Activated effector memory CD4-positive, alpha-beta T cell treated with Interleukin-2 at 50 U/mL for 16 hours (primary cell): Measurements from ENCODE around the gene APLP1.
A peak's percentile ranks its signal among the peaks of the same experiment; 100 is the strongest.
"Not testable (repeated sequence)": the region's sequence is repeated elsewhere in the genome, so short reads cannot be mapped to it uniquely, and the experiment has no call there.

ENCODE experiments used
- DNase-seq: peaks from one replicate; pipeline ENCODE4 v3.0.0-alpha.2; 2020

Gene APLP1

DNA sequence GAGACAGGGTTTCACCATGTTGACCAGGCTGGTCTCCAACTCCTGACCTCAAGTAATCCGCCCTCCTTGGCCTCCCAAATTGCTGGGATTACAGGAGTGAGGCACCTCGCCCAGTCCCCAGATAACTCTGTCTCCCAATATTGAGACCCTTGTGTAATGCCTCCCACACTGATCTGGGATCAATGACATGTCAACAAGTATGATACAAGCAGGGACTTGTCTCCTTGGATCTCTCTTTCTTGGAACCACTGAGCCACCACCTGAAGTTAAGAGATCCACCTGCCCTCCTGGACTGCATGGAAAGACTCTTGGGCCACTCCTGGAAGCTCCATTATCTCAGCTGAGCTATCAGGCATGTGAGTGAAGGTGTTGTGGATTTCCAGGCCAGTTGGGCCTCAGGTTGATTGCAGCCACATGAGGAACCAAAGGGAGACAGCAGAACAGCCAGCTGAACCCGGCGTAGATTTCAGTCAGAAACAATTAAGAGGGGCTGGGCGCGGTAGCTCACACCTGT is 16.9 kb downstream of the APLP1 start:
- DNase-seq: no peak

DNA sequence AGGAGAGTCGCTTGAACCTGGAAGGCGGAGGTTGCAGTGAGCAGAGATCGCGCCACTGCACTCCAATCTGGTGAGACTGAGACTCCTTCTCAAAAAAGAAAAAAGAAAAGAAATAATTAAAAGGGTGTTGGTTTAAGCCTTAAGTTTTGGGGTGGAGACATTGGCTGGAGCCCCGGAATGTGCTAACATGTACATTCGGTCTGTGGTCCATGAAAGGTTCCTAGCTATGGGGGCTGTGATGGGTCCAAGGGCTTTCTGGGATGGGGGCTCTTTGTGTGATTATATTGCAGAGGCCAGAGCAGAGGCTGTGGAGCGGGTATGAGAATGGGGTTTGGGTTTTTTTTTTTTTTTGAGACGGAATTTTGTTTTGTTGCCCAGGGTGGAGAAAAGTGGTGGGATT is 17.5 kb downstream of the APLP1 start:
- no peak for DNase-seq

DNA sequence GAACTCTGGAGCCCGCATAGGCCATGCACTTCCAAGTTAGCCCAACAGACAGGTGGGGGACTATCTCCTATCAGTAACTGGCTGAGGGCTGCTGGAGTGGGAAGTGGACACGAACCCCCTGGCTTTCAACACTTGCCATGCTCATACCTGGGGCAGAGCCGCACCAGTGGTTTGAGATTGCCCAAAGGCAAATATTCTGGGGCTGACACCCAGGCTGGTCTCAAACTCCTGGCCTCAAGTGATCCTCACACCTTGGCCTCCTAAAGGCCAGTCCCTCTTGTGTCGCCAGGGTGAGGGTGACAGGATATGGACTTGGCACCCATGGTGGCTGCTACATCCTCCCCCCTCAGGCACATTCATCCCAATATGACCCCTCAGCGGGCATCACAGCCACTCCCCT is 18.8 kb downstream of the APLP1 start:
- no peak for DNase-seq

DNA sequence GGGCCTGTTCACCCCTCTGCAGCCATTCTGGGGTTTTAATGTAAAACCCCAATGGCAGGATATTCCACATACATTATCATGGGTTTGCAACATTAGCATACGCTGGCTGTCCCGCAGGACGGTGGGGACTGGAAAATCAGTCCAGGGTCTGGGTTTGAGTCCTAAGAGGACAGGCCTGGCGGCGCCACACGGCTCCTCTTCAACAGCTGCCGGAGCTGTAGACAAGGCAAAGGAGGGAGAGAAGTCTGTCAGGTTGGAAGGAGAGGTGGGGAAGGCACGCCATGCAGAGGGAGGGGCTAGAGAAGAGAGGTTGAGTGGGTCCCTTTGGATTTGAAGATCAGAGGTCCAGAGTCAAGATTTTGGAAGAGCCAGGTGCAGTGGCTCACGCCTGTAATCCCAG is 20.0 kb downstream of the APLP1 start:
- DNase-seq: no peak

DNA sequence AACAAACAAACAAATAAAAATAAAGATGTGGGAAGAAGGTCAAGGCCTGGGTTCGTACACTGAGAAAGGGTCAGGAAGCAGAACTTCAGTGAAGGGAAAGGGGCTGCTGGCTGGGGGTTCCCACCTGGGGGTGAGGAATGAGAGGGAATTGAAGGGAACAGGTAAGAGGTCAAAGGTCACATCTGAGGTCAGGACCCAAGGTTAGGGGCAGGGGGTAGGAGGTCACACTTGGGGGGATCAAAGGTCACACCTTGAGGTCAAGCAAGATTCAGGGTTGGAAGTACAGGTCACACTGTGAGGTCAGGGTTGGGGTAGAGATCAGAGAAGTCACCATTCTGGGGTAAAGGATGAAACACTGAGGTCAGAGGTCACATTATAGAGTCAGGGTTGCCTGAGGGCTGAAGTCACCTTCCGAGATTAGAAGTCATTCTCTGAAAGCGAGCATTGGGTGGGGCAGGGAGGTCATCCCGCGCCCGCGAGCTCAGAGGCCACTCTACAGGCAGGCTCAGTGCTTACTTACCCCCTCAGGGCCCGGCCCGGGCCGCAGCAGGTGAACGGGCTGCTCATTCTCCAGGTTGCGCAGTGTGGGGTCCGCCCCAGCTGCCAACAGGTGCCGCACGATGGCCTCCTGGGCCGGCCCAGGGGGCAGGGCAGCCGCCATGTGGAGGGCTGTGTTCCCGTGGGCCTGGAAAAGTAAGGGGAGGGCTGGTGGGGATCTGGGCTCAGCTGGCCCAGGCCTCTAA is 21.2 kb downstream of the APLP1 start:
- no peak for DNase-seq

DNA sequence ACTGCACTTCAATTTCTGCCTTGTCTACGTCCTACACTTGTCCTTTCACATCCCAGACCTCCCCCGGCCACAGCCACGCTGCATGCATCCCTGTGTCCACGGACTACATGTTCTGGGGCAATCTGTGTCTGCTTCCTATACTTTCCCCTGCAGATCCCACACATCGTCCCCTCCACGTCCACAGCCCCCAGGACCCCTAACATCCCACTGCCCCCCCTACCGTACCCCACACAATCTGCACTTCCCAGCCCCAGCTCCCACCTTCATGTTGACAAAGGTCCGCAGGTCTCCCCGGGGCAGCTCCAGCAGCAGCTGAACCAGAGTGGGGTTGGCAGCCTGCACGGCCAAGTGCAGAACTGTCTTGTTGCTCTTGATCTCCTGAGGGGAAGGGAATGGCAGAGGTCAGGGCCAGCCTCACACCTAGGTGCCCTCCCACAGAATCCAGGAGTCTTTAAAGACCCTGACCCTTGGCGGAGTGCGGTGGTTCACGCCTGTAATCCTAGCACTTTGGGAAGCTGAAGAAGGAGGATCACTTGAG is 21.8 kb downstream of the APLP1 start:
- no peak for DNase-seq

DNA sequence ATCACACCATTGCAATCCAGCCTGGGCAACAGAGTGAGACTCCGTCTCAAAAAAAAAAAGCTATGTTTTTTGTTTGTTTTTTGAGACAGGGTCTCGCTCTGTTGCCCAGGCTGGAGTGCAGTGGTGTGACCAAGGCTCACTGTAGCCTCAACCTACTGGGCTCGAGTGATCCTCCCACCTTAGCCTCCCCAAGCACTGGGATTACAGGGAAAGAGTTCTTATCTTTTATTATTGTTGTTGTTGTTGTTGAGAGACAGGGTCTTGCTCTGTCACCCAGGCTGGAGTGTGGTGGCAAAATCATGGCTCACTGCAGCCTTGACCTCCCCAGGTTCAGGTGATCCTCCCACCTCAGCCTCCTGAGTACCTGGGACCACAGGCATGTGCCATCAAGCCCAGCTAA is 23.4 kb downstream of the APLP1 start:
- not testable (repeated sequence) for DNase-seq

DNA sequence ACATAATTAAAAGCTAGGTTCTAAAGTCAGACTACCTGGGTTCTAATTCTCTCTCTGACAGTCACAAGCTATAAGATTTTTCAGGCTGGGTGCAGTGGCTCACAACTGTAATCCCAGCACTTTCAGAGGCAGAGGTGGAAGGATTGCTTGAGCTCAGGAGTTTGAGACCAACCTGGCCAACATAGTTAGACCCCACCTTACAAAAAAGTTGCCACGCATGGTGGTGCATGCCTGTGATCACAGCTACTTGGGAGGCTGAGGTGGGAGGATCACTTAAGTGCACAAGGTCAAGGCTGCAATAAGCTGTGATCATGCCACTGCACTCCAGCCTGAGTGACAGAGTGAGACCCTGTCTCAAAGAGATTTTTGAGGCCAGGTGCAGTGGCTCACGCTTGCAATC is 26.0 kb downstream of the APLP1 start:
- no peak for DNase-seq

DNA sequence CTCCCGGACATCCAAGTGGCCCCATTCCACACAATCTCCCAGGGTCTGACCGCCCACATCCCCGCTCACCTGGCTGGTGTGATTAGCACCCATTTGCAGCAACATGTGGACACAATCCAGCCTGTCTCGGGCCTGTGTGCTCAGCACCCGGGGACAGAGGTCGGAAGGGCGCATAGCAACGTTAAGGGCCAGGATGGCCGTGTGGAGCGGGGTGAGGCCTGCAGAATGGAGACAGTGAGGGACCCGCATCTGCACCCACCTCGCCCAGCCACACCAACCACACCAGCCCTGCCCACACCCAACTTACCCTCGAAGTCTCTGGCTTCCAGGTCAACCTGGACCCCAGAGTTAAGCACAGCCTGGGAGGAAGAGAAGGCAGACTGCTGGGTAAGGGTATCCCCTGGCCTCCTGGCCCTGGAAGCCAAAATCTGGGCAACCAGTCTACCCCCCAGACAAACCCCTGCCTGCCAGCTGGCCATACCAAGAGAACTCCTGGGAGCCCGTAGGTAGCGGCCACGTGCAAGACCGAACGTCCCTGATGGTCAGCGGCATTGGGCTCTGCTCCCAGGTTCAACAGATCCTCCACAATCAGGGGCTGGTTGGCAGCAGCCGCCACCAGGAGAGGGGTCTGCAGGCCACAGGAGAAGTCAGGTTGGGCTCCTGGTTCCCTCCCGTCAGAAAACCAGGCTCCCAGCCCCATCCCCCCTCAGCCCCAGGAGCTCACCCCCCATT is 27.7 kb downstream of the APLP1 start:
- DNase-seq: no peak

DNA sequence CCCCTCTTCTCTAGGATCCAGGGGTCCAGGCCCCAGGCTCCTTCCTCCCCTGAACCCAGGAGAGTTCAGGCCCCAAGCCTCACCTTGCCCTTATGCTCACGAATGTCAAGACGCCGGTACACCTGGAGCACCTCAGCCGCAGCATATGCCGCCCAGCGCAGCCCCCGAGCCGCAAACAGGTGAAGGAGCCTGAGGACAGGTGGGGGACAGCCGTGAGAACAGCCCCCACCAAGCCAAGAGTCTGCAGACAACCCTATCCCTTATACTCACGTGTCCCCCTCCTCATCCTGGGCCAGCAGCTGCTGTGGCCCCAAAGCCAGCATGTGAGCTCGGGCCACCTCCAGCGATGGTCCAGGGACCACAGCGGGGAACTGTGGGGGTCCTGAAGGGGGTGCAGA is 28.3 kb downstream of the APLP1 start:
- DNase-seq: no peak

DNA sequence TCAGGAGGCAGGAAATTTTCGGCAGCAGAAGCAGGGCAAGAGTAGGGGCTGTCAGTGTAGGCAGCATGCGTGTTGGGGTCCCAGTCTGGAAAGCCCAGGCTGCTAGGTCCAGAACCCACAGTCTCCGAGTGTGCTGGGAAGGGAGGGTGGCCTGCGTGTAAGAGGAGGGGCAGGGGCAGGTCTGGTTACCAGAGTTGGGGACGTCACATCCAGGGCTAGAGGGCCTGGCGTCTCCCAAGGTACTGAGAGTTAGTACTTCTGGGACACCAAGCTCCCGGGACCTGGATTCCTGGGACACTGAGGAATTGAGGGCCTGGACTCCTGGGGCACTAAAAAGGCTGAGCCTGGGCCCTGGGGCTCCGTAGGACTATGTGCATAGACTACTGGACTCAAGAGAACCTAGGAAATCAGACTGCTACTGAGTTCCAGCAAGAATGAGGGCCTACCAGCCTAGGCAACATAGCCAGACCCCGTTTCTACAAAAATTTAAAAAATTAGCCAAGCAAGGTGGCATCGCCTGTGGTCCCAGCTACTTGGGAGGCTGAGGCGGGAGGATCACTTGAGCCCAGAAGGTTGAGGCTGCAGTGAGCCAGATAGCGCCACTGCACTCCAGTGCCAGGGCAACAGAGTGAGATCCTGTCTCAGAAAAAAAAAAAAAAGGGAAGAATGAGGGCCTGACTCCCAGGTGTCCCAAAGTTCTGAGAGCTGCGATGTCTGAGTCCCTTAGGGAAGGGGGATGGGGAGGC is 29.5 kb downstream of the APLP1 start:
- DNase-seq: no peak

DNA sequence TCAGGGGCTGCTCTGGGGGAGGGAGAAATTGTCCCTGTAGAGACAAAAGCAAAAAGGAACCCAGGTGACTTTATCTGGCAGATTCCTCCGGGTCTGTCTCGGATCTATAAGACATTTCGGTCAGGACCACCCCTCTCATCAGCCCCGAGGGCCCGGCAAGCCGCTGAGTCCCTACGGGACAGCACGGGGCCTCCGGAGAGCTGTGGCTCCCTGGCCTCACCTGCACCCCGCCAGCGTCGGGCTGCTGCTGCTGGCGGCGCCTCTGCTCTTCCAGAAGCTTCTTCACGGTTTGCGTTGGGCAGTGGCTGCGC is 30.1 kb downstream of the APLP1 start:
- DNase-seq: no peak

DNA sequence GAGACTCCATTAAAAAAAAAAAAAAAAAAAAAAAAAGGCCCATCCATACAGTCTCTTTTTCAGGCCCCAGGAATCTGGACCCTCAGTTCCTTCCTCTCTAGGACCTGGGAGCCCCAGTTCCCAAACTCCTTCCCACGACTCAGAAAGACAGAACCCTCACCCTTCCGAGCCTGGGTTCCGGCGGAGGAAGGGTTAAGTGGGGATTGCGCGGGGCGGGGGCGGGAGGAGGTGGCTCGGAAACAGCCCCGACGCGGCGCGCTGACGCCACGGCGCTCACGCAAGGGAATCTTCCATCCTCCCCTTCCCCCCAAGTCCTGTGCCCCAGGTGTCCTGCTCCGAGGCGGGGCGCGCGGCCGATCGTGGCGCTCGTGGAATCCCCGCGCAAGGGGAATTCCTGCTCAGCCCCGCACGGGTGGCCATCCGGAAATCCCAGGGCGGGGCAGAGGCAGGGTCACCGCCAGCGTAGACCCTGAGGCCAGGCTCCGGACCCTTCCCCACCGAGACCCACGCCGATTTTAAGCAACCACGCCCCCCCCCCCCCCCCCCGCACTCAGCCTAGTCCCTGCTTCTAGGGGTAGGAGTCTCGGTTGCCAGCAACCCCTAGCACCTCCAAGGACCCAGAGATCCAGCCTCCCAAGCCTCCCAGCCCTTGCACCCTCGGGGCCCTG is 31.3 kb downstream of the APLP1 start:
- peak; percentile 79 for DNase-seq

DNA sequence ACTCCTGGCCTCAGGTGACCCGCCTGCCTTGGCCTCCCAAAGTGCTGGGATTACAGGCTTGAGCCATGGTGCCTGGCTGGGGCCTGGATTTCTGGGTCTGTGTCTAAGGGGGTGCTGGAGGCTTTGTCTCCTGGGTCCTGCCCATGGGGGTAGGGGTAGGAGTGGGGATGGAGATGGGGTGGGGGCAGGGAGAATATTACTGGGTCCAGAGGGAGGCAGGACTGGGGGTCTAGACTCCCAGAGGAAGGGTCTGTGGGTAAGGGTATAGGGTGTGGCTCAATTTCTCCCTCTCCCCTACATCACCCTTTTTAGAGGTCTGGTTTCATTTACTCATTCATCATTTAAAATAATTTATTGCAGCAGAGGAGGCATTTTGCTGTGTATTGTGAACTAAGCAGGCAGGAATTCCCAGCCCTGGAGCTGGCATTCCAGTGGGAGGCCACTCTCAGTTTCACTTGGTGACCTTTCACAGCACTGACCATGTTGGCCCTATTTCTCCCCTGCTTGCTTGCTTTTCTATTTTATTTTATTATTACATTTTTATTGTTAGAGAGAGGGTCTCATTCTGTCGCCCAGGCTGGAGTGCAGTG is 32.8 kb downstream of the APLP1 start:
- no peak for DNase-seq

DNA sequence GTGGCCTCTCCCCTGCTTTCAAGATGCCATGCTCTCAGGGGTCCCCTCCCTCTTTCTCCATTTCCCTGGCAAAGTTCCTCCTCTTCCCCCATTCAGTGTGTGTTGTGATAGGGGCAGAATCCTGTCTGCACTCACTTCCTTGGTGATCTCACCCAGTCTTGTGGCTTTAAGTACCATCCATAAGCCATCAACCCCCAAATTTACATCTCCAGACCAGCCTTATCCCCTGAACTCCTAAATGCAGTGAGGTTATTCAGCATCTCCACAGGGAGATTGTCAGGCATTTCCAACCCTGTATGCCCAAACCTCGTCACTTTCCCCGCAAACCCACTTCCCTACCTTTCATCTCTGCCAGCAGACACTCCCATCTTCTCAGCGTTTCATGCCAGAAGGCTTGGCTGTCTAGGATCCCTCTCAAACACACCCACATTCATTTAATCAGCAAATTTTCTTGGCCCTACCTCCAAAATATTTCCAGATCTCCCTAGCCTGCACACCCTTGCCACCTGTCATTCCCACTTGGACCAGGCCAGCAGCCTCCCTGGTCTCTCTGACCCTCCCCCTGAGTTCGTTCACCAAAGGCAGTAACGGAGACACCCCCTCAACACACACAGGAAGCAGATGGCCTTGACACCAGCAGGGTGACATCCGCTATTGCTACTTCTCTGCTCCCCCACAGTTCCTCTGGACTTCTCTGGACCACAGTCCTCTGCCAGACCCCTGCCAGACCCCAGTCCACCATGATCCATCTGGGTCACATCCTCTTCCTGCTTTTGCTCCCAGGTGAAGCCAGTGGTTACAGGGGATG is 33.7 kb downstream of the APLP1 start, which contains the start of gene HCST:
Gene HCST (plus strand): TSS at position 676 of the 808 bp plus-strand sequence. CDS start 65 bp downstream, at position 741.
- peak; percentile 43 for DNase-seq

DNA sequence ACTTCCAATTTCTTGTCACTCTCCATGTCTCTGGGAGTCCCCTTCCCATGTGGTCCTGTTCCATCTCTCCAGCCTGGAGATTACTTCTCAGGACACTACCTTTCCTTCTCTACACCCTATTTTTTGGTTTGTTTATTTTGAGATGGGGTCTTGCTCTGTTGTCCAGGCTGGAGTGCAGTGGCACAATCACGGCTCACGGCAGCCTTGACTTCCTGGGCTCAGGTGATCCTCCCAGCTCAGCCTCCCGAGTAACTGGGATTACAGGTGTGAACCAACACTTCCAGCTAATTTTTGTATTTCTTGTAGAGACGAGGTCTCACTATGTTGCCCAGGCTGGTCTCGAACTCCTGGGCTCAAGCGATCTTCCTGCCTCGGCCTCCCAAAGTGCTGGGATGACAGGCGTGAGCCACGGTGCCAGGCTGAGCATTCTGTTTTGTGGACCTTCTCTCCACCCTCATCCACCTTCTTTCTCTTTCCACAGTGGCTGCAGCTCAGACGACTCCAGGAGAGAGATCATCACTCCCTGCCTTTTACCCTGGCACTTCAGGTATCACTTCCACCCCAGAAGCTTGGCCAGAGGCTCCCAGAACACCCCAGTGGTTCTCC is 34.6 kb downstream of the APLP1 start:
- no peak for DNase-seq

DNA sequence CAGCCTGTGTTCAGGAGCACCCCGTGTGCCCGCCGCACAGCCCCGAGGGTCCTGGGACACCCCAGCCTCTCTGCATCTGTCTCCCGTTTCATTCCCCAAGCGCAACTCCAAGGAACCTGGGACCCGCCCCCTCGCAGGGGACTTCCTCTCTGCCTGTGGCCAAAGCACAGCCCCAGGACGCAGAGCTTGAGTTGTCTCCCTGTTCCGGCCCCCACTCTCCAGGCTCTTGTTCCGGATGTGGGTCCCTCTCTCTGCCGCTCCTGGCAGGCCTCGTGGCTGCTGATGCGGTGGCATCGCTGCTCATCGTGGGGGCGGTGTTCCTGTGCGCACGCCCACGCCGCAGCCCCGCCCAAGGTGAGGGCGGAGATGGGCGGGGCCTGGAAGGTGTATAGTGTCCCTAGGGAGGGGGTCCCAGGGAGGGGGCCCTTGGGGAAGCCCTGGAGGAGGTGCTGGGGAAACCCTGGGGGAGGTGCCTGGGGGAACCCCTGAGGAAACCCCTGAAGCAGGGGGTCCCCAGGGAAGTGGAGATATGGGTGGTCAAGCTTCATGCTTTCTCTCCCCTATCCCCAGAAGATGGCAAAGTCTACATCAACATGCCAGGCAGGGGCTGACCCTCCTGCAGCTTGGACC is 35.3 kb downstream of the APLP1 start:
- peak; percentile 88 for DNase-seq

DNA sequence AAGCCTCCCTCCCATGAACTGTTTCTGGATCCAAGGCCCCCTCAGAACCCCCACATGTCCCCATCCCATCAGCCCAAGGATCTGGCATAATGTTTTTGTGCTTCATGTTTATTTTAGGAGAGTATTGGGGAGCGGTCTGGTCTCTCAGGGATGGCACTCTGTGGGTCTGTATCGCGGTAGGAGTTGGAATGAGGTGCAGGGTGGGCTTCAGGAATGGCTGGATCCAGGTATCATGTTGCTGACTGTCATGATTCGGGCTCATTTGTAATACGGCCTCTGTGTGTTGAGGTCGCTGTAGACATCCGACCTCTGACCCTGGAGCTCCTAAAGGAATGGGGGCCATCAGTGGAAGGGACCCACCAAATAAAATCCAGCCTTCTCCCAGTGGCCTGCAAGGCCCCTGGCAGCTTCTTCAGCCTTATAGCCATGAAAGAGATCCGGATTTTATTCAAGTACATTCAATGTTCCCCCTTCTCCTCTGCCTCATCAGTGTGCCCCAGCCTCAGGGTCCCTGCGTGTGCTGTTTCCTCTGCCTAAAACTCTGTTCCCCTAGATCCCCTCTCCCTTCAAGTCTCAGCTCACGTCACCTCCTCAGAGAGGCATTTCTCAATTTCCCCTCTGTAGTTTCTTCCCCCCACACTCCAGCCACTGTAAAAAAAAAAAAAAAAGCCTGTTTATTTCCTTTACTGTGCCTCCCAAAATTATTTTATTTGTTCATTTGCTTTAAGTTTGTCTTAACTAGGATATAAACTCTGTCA is 36.1 kb downstream of the APLP1 start:
- DNase-seq: no peak

DNA sequence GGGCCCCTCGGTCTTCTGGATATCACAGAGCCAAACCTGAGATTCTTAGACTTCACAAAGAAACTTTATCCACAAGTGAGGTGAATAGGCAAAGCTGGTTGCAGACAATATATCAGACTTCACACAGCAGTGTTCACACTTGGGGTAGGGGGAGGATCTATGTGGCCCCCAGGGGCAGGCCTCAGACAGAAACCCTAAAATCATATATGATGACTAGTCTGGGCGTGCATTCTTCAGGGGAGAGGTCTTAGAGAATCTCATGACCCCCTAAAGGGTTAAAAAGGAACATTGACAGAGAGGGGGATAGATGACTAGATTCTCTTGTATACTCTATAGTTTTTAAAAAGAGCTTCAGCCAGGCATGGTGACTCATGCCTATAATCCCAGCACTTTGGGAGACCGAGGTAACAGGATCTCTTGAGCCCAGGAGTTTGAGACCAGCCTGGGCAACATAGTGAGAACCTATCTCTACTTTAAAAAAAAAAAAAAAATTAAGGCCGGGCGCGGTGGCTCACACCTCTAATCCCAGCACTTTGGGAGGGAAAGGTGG is 36.9 kb downstream of the APLP1 start:
- no peak for DNase-seq

DNA sequence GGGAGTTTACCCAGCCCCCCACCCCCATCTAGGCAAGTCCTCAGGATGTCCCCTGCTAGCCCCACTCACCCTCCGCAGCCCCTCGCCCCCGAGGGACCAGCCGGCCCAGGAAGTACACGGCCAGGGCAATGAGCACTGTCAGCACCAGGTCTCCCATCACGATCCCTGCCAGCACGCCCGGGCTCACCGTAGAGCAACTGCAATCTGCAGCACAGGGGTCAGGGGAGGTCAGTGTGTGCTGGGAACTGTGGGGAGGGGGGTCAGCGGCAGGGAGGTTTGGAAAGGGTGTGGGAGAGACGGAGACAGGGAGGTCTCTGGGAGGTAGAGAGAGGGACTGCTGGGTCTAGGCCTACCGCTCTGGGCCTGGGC is 39.0 kb downstream of the APLP1 start:
- DNase-seq: no peak
